ENCODE data around the gene CEACAM4. TPM values are rescaled to one million over a fixed set of nuclear protein-coding genes. Genes with fewer than 3 reads are reported as not detected.
"Not testable (repeated sequence)": the region's sequence is repeated elsewhere in the genome, so short reads cannot be mapped to it uniquely, and the experiment has no call there.

The CEACAM4 gene
- total RNA-seq = not detected

- H3K9me3 Mint-ChIP-seq = peaks cover 0 to 11% of the 10 kb centered on the region in 2 donors
- DNase-seq (ENCODE audit: low spot score in 2 of 2) (no peak), ATAC-seq (no peak)
- H3K27ac Mint-ChIP-seq = peak within 1 kb of the TSS in 1 of 2 donors; percentile 68
- peaks cover 8 to 19% of the 10 kb centered on the region in 2 donors for H3K36me3 Mint-ChIP-seq
These were observed at the start of gene CEACAM4 for GRCh38 chr19:41626877-41627276. CEACAM4 (minus strand) TSS chr19:41627074; CDS start chr19:41626963, 111 bp downstream.

- no peaks in the 10 kb centered on the region for H3K36me3 Mint-ChIP-seq
- no peak overlapping the region for H3K27ac Mint-ChIP-seq
- DNase-seq (ENCODE audit: low spot score in 2 of 2) (no peak), ATAC-seq (no peak)
- H3K9me3 Mint-ChIP-seq = peaks cover 5 to 14% of the 10 kb centered on the region in 2 donors
These were observed 44.6 kb upstream of the CEACAM4 start for GRCh38 chr19:41671486-41671885.

GRCh38 chr19:41670755-41671154, 43.9 kb upstream of the CEACAM4 start:
- no peak for ATAC-seq
- no peaks in the 10 kb centered on the region for H3K36me3 Mint-ChIP-seq
- no peak overlapping the region for H3K27ac Mint-ChIP-seq
- H3K9me3 Mint-ChIP-seq = peaks cover 5 to 14% of the 10 kb centered on the region in 2 donors
- DNase-seq (ENCODE audit: low spot score in 2 of 2) = no peak

GRCh38 chr19:41668315-41668714, 41.4 kb upstream of the CEACAM4 start:
- Mint-ChIP-seq H3K27ac (no peak overlapping the region), H3K9me3 (peaks cover 10 to 27% of the 10 kb centered on the region in 2 donors), H3K36me3 (peaks cover 11 to 14% of the 10 kb centered on the region in 2 donors)
- ATAC-seq (no peak), DNase-seq (ENCODE audit: low spot score in 2 of 2) (no peak)

- DNase-seq (ENCODE audit: low spot score in 2 of 2) = no peak
- peaks cover 10 to 32% of the 10 kb centered on the region in 2 donors for H3K9me3 Mint-ChIP-seq
- peaks cover 11 to 14% of the 10 kb centered on the region in 2 donors for H3K36me3 Mint-ChIP-seq
- no peak overlapping the region for H3K27ac Mint-ChIP-seq
- no peak for ATAC-seq
These were observed 39.2 kb upstream of the CEACAM4 start for GRCh38 chr19:41666075-41666474.

- H3K27ac Mint-ChIP-seq = no peak overlapping the region
- H3K9me3 Mint-ChIP-seq = peaks cover 0 to 14% of the 10 kb centered on the region in 2 donors
- H3K36me3 Mint-ChIP-seq = peaks cover 0 to 12% of the 10 kb centered on the region in 2 donors
- ATAC-seq (no peak), DNase-seq (ENCODE audit: low spot score in 2 of 2) (no peak)
These were observed 30.3 kb upstream of the CEACAM4 start for GRCh38 chr19:41657157-41657556.

- not testable (repeated sequence) for H3K27ac Mint-ChIP-seq; DNase-seq (ENCODE audit: low spot score in 2 of 2)
- Mint-ChIP-seq H3K9me3 (peaks cover 0 to 12% of the 10 kb centered on the region in 2 donors), H3K36me3 (peaks cover 0 to 12% of the 10 kb centered on the region in 2 donors)
- ATAC-seq = peak in 1 of 2 donors; percentile 56
These were observed 29.9 kb upstream of the CEACAM4 start for GRCh38 chr19:41656756-41657155.

- no peak overlapping the region for H3K27ac Mint-ChIP-seq
- ATAC-seq (no peak), DNase-seq (ENCODE audit: low spot score in 2 of 2) (no peak)
- peaks cover 0 to 5% of the 10 kb centered on the region in 2 donors for H3K9me3 Mint-ChIP-seq
- H3K36me3 Mint-ChIP-seq = peaks cover 0 to 6% of the 10 kb centered on the region in 2 donors
These were observed 25.4 kb upstream of the CEACAM4 start for GRCh38 chr19:41652250-41652649.

GRCh38 chr19:41649827-41650226, 23.0 kb upstream of the CEACAM4 start:
- Mint-ChIP-seq H3K36me3 (peaks cover 0 to under 1% of the 10 kb centered on the region in 2 donors), H3K9me3 (no peaks in the 10 kb centered on the region), H3K27ac (no peak overlapping the region)
- DNase-seq (ENCODE audit: low spot score in 2 of 2) (no peak), ATAC-seq (no peak)

GRCh38 chr19:41646589-41647204, 19.8 kb upstream of the CEACAM4 start:
- H3K36me3 Mint-ChIP-seq = no peaks in the 10 kb centered on the region
- H3K9me3 Mint-ChIP-seq = no peaks in the 10 kb centered on the region
- no peak overlapping the region for H3K27ac Mint-ChIP-seq
- peak in 1 of 2 donors; percentile 38 for ATAC-seq
- DNase-seq (ENCODE audit: low spot score in 2 of 2) = peak in 1 of 2 donors; percentile 73

- ATAC-seq (peak; percentile 83 to 85), DNase-seq (ENCODE audit: low spot score in 2 of 2) (peak; percentile 57 to 80)
- H3K27ac Mint-ChIP-seq = no peak overlapping the region
- H3K36me3 Mint-ChIP-seq = no peaks in the 10 kb centered on the region
- H3K9me3 Mint-ChIP-seq = no peaks in the 10 kb centered on the region
These were observed 15.1 kb upstream of the CEACAM4 start for GRCh38 chr19:41641879-41642485.

GRCh38 chr19:41638641-41639081, 11.8 kb upstream of the CEACAM4 start:
- H3K36me3 Mint-ChIP-seq = no peaks in the 10 kb centered on the region
- peaks cover 4 to 6% of the 10 kb centered on the region in 2 donors for H3K9me3 Mint-ChIP-seq
- DNase-seq (ENCODE audit: low spot score in 2 of 2) = no peak
- no peak overlapping the region for H3K27ac Mint-ChIP-seq
- no peak for ATAC-seq

- peaks cover 4 to 9% of the 10 kb centered on the region in 2 donors for H3K9me3 Mint-ChIP-seq
- H3K36me3 Mint-ChIP-seq = no peaks in the 10 kb centered on the region
- ATAC-seq = no peak
These were observed 10.6 kb upstream of the CEACAM4 start for GRCh38 chr19:41637484-41637883.

GRCh38 chr19:41627966-41628675, 1.2 kb upstream of the CEACAM4 start:
- no peak for ATAC-seq
- no peak for DNase-seq (ENCODE audit: low spot score in 2 of 2)
- peaks cover 0 to 14% of the 10 kb centered on the region in 2 donors for H3K9me3 Mint-ChIP-seq
- no peak overlapping the region for H3K27ac Mint-ChIP-seq
- peaks cover 8 to 19% of the 10 kb centered on the region in 2 donors for H3K36me3 Mint-ChIP-seq

More at GRCh38 chr19:41637484-41637883, 10.6 kb upstream of the CEACAM4 start:
- no peak overlapping the region for H3K27ac Mint-ChIP-seq
- no peak for DNase-seq (ENCODE audit: low spot score in 2 of 2)

- peaks cover 8 to 13% of the 10 kb centered on the region in 2 donors for H3K36me3 Mint-ChIP-seq
- DNase-seq (ENCODE audit: low spot score in 2 of 2) (no peak), ATAC-seq (no peak)
- no peak overlapping the region for H3K27ac Mint-ChIP-seq
- H3K9me3 Mint-ChIP-seq = peaks cover 0 to 7% of the 10 kb centered on the region in 2 donors
These were observed 596 bp downstream of the CEACAM4 start for GRCh38 chr19:41626278-41626677.

GRCh38 chr19:41624937-41625336, 1.9 kb downstream of the CEACAM4 start:
- Mint-ChIP-seq H3K27ac (no peak overlapping the region), H3K9me3 (peaks cover 0 to 2% of the 10 kb centered on the region in 2 donors), H3K36me3 (peaks cover 1 to 3% of the 10 kb centered on the region in 2 donors)
- DNase-seq (ENCODE audit: low spot score in 2 of 2) (no peak), ATAC-seq (no peak)

GRCh38 chr19:41624515-41624914, 2.4 kb downstream of the CEACAM4 start:
- H3K36me3 Mint-ChIP-seq = no peaks in the 10 kb centered on the region
- no peak for ATAC-seq
- DNase-seq (ENCODE audit: low spot score in 2 of 2) = no peak
- no peak overlapping the region for H3K27ac Mint-ChIP-seq
- H3K9me3 Mint-ChIP-seq = no peaks in the 10 kb centered on the region

All from activated naive CD4-positive, alpha-beta T cell treated with anti-CD3 and anti-CD28 coated beads, Interleukin-2, amount 50 U/mL, for 72 hours (primary cell).